GM18907 (cell line): ENCODE data around the gene RIMBP2.

Source experiments
- ATAC-seq: cut with Tn5 transposase; IDR thresholded peaks from one replicate; pipeline ENCODE4 v1.9.1; 2021; ENCODE audit warnings: mild to moderate bottlenecking, moderate library complexity; ENCODE audit not compliant: unreplicated experiment

RIMBP2 gene

GRCh38 chr12:130547480-130548155 is 168.5 kb downstream of the RIMBP2 start:
- no peak for ATAC-seq

DNA sequence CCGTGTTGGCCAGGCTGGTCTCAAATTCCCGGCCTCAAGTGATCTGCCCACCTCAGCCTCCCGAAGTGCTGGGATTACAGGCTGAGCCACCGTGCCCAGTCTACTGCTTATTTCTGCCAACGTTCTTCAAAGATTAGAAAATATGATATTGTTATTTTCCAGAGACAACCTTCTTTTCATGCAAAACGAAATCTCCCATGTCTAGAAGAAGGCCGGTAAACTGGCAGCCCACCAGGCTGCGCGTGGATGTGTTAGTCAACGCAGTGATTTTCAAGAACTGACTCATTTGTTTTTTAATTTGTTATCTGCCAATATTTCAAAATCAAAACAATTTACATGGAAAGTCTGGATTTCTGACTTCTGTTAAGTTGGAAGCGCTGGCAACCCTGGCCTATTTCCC is 169.6 kb downstream of the RIMBP2 start:
- ATAC-seq, result no peak

- ATAC-seq, result no peak
Observed at GRCh38 chr12:130545475-130545874, 170.6 kb downstream of the RIMBP2 start.

GRCh38 chr12:130540376-130540775 is 175.7 kb downstream of the RIMBP2 start:
- ATAC-seq, result no peak

DNA sequence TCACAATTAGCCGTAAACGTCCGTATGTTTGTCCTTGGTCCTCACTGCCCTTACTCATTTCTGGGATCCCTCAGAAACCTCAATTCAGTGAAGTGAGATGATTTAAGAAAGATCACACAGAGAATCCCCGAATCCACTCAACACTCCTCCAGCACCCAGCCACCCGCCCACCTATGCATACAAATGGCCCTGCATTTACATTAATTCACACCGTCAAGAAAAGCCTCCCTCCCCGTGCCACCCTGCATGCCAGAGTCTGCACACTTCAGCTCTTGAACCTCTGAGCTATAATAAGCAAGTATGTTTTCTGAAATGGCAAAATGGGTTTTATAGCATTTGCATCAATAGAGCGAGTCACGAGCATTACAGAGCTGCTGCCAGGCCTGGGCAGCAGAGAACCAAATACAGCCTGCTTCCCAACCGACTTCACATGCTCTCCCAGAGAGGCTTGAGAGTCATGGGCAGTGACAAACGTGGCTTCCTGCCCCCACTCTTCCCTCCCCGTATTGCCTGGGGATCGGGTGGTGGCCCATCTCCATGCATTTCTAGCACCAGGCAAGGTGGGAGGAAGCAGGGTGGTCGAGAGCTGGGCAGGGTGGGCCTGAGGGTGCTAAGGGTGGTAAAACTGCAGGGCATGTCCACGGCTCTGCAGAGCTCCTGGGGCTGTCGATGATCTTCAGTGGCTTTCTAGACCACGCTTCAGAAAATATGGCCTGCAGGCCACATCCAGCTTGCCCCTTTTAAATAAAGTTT is 177.6 kb downstream of the RIMBP2 start:
- no peak for ATAC-seq

DNA sequence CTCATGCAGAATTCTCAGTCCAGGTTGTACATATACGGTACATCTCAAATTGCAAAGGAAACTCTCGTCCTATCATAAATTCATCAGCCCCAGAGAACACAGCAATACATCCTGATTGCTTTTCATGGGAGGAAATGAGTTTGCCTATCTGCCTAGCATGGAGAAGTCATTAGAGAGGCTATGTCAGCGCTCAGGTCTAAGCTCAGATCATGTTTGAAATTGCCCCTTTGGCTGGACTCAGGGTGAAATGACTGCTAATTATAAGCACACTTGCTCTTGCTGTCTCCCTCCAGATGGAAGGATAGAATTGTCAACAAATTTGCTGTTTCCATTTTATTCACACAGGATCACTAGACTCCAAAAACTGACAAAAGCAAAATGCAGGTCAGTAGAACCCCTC is 178.4 kb downstream of the RIMBP2 start:
- ATAC-seq, result no peak

DNA sequence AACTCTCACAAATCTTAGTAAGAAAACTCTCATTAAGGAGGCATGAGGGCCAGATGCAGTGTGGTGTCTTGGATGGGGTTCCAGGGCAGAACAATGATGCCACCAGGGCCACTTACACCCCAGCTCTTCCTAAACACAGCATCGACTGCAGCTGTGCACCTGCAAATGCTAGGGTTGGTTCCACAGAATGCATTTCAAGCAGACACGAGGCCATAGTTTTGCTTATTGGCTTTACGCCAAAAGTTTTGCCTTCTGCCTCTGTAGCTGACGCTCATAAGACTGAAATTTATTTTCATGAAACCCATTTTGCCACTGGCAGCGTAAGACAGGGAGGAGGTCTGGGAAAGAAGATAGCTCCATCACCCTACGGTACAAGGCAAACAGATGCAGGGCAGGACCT is 179.0 kb downstream of the RIMBP2 start:
- ATAC-seq, result no peak

DNA sequence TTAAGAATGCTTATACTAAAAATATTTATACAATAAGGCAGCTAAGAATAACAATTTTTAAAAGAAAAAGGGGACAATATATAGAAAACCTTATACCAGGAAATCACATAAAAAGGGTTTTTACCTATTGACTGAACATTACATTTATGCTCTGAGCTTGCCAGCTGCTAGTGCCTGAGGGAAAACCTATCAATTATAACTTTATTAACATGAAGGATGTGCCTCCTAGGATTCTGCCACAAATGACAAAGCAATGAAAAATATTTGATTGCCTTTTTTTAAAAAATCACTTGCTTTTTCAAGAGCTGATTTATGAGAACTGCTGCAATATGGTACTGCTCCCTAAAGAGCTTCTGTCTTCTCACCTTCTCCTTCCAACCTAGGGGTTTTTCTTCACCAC is 185.7 kb downstream of the RIMBP2 start:
- ATAC-seq, result no peak

- ATAC-seq, result no peak
Observed at GRCh38 chr12:130529781-130530180, 186.3 kb downstream of the RIMBP2 start.

DNA sequence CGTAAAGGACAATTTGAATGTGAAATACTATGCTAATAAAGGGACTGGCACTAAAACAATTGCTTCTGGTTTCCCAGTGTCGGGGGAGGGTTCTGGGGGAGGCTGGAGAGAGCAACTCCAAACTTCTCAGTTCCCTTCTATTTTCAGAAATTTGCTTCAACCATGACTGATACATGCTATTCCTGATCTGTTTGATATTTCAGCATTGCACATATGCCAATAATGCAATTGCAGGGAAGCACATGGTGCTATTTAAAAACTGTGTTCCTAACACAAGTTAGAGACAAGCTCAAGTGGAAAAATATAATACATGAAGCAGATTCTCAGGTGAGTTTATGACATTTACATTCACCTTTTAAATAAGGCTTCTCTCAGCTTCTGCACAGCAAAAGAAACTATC is 188.9 kb downstream of the RIMBP2 start:
- no peak for ATAC-seq

- ATAC-seq, result no peak
Observed at GRCh38 chr12:130526813-130527212, 189.3 kb downstream of the RIMBP2 start.

GRCh38 chr12:130525384-130526172 is 190.5 kb downstream of the RIMBP2 start:
- no peak for ATAC-seq

DNA sequence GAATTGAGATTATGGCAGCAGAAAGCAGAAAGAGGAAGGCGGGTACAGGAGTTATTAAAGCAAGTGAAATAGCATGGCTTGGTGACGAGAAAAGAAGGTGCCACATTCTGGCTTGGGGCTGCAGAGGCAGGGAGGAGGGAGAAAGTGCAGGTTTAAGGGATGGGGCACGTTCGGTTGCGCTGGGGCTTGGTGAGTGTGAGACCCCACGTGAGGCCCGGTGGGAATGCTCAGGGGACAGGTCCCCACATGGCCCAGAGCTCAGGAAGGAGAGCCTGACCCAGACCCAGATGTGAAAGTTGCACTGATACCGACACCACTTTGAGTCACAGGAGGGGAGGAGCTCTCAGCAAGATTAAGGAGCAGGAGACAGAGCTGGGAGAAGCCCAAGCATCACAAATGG is 191.3 kb downstream of the RIMBP2 start:
- no peak for ATAC-seq

- no peak for ATAC-seq
Observed at GRCh38 chr12:130523863-130524614, 192.1 kb downstream of the RIMBP2 start.

DNA sequence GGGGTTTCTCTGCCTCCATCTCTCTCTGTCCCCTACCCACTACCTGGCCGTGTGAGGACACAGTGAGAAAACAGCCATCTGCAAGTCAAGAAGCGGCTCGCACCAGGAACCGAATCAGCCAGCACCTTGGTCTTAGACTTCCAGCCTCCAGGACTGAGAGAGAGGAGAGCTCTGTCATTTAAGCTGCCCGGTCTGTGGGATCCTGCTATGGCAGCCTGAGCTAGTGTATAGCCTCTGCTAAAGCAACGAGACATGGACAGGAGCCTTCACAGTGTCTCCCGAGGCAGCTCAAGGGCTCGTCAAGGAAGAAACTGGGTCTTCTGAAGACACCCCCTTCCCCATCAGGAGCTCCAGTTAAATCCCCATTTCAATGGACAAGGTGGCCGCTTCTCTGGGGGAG is 192.9 kb downstream of the RIMBP2 start:
- ATAC-seq, result no peak

- no peak for ATAC-seq
Observed at GRCh38 chr12:130522244-130522834, 193.8 kb downstream of the RIMBP2 start.

GRCh38 chr12:130521375-130522124 is 194.5 kb downstream of the RIMBP2 start:
- ATAC-seq, result no peak

DNA sequence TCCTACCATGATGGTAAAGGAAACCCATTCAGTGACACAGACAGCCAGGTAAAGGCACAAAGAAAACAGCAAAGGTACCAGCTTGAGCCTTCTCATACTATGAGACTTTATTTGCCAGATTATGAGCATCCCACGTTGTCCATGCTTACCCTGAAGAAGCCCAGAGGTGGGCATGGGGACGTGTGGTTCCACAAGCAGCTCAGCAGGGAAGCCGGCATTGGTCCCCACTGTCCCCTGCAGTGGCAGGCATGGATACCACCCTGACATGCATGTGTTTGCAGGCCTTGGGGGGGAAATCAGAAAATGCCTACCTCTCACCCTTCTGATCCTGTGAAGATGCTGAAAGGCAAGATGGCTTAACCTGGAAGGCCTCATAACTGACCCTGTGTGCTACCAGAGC is 195.3 kb downstream of the RIMBP2 start:
- no peak for ATAC-seq

GRCh38 chr12:130517588-130517987 is 198.5 kb downstream of the RIMBP2 start:
- ATAC-seq, result no peak

DNA sequence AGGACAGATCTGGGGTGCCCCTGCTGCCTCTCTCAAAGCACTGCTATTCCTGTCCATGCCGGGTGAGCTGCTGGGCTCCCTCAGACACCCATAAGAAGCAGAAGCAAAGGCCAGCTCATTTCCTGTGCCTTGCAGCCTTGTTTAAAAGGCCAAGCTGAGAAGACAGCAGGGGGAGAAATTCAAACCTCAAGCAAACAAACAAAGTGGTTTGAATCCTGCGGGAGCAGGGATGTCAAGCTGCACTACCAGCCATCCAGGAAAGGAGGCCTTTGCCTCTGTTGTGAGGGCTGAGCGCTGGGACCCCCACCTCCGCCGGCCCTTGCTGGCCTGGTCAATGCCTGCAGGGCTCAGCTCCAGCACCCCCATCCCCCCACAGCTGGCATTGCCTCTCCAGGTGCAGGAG is 201.9 kb downstream of the RIMBP2 start:
- ATAC-seq, result no peak
